Sigmoid colon (tissue), 4 donors: ENCODE data around the gene FAS.

Experiments
- EP300 ChIP-seq, 4 donors: sonication (generic); formaldehyde crosslinking; IDR thresholded peaks; one replicate each; pipeline ENCODE4 v1.6.1; 2017; ENCODE audit warnings: antibody characterized with exemption in 4 of 4
- TF ChIP-seq, protein P1 (sequence below), 4 experiments: fragments of 450-650 bp in 3 of 4; fragments of 200-600 bp in 1 of 4; IDR thresholded peaks; one replicate each; pipeline ENCODE4 v1.5.1; 2016 to 2019; ENCODE audit warnings: antibody characterized with exemption in 4 of 4, mild to moderate bottlenecking in 3 of 4, moderate library complexity in 2 of 4

DNA sequence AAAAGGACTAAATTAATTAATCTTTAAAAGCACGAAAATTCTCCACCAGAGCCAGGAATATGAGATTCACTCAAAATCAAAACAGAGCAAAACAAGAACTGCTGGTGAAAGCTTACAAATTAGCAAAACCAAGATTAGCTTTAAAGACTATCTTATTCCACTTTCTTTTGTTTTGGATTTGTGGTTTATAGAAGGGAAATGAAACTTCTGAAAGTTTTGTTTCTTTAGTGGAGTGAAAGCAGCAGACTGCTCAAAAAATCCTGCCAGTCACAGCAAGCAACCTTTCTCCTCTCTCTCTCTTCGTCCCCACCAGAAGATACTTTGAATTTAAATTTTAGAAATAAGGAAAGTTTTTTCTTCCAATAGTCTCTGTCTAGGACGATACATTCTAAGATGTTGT, 45.8 kb upstream of the FAS start:
- TF ChIP-seq, protein P1, sequence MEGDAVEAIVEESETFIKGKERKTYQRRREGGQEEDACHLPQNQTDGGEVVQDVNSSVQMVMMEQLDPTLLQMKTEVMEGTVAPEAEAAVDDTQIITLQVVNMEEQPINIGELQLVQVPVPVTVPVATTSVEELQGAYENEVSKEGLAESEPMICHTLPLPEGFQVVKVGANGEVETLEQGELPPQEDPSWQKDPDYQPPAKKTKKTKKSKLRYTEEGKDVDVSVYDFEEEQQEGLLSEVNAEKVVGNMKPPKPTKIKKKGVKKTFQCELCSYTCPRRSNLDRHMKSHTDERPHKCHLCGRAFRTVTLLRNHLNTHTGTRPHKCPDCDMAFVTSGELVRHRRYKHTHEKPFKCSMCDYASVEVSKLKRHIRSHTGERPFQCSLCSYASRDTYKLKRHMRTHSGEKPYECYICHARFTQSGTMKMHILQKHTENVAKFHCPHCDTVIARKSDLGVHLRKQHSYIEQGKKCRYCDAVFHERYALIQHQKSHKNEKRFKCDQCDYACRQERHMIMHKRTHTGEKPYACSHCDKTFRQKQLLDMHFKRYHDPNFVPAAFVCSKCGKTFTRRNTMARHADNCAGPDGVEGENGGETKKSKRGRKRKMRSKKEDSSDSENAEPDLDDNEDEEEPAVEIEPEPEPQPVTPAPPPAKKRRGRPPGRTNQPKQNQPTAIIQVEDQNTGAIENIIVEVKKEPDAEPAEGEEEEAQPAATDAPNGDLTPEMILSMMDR (IDR thresholded peaks at IDR 0.05) = no peak
- TF ChIP-seq EP300 (IDR thresholded peaks at IDR 0.05) = no peak
